GM12872 (cell line): ENCODE measurements around the gene MAP4.

Experiments used
- CTCF ChIP-seq: IDR thresholded peaks from 3 replicates; pipeline ENCODE4 v1.5.1; 2011; ENCODE audit warnings: low read depth, mild to moderate bottlenecking, low read length, moderate library complexity; ENCODE audit not compliant: insufficient read depth

Gene MAP4

DNA sequence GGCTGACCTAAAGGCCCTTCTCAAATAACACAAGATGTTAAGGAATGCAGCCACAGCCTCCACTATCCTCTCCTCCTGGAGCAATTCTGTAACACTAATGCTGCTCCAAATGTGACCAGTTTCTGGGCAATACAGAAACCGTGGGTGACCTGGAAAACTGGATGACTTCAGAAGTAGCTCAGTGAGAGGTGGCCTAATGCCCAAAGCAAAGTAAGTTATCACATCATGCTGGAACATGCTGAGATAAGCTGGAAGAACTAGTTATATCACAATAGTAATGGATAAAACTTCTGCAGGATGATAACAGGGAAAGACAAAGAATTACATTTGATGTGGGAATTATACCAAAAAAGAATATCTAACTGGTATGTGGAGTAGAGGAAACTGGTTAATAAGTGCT is 141.3 kb downstream of the MAP4 start:
- no peak for TF ChIP-seq CTCF

- no peak for TF ChIP-seq CTCF
Observed at GRCh38 chr3:47874438-47874837, 141.8 kb downstream of the MAP4 start.

DNA sequence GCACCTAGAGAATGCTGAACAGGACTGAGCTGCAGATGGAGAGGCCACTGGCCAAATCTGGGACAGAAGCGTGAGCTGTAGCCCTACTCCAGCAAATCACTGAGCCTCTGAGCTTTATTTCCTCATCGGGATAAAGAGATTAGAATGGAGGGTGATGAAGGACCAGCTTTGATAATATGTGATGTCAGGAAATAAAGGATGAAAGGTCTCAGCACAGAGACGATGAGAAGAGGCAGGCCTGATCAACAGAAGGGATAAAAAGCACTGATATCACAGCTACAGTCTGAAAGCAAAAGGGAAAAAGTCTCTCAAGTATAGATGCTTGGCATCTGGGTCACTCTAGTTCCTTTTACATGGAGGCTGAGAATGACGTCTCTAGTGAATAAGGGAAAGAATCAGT is 143.3 kb downstream of the MAP4 start:
- no peak for TF ChIP-seq CTCF

DNA sequence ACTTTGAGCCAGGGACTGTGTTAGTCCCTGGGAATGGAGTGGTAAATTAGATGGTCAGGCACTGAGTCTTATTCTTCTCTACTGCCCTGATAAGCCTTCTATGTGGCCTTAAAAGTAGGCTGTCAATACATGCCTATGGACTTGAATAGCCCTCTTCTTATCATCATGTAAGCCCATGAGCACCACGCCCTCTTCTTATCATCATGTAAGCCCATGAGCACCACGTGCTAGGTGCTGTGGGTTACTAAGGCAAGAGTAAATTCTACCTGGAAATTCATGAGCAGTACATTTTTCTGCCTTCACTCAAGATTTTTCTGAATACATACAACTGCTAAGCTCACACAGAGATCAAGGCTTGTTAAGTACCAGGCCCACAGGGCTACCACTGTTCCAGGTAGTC is 144.8 kb downstream of the MAP4 start:
- no peak for TF ChIP-seq CTCF

DNA sequence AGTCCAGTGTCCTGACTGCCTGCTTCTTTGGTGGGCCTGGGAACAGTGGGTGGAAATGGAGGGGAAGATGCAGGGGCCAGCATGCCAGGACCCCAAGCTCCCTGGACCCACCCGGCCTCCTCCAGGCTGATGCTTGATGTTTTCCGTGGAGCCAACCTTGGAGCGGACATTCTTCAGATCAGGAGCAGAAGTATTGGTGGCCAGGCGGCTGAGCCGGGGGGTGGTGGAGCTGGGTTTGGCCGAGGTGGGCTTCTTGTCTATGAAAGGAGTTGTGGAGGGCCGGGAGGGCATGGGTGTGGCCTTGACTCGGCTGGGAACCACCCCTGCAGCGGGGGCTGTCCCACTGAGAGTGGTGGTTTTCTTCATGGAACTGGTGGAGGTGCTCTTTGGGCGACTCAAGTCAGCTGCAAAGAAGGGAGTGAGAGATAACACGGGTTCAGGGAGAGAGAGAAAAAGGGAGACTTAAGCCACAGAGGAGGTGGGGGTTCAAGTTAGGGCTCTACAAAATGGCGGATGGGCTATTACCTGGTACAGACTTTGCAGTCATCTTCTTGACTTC is 145.4 kb downstream of the MAP4 start:
- no peak for TF ChIP-seq CTCF

DNA sequence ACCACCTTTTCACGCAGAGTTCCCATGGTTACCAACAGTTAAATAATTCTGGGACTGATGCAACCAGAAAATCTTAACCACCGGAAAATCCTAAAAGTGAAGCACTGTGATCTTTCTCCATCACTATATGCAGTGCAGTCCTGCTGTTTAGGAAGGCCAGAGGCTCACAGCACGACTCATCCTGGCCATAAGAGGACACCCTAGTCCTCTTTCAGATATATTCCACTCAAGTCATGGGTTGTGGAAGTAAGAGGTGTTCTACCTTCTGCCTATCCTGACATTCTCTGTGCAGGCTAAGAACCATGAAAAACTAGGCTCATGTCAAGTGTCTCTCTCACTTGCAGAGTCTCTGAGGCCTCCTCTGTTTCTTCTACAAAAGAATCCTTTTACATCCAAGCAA is 146.1 kb downstream of the MAP4 start:
- no peak for TF ChIP-seq CTCF

DNA sequence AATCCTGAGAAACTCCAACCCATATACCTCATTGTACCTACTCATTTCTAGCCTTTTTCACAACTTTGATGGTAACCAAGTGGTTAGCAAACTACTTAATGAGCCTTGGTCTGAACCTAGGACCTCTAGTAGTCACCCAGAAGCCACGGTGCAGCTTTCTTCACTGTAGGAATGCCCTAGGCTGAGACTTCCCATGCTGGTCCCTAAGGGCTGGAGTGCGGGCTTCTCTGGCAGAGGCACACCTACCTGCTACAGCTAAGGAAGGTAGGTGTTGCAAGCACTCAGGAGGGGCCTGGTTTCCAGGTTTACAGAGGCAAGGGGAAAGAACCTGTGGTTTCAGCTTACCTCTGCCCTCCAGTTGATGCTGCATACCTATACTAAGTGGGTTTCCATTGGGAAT is 147.9 kb downstream of the MAP4 start:
- TF ChIP-seq CTCF, result no peak

DNA sequence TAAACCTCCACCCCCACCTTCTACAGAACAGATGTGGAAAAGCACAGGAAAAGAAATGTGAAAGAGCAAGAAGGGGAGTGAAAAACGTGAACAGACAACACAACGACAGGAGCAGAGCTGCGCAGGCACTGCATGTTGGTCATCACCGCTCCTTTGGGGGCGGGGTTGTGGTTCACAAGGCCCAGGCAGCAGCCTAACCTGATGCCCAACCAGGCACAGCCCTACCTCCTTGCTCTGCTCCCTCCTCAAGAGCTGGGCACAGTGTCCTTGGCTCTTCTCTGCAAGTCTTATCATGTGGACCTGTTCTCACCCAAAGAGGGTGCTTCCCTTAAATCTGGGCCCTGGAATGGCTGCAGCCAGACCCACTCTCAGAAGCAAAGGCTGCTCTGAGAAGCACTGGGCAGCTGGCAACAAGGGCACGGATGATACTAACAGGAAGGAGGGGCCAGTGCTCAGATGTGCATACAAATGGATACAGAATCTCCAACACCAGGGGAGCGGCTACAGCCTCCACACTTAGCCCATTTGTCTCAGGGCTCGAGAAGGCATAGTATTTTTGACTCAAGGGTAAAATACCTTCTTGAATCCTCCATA is 148.7 kb downstream of the MAP4 start:
- TF ChIP-seq CTCF, result no peak
